ENCODE results near the gene IGHMBP2.

IGHMBP2 gene

GRCh38 chr11:68978931-68979594 lies 75.4 kb downstream of the IGHMBP2 start:
- no peak for DNase-seq (ENCODE audit: low read depth in 2 of 3, low spot score in 2 of 3)

- no peak for DNase-seq (ENCODE audit: low read depth in 2 of 3, low spot score in 2 of 3)
These were observed 76.5 kb downstream of the IGHMBP2 start for GRCh38 chr11:68979931-68980775.

GRCh38 chr11:68980776-68981065 lies 77.0 kb downstream of the IGHMBP2 start, which contains the start of gene MRGPRD:
MRGPRD (minus strand) TSS chr11:68980986; CDS start chr11:68980986, 0 bp downstream.
- DNase-seq (ENCODE audit: low read depth in 2 of 3, low spot score in 2 of 3): no peak

- no peak for DNase-seq (ENCODE audit: low read depth in 2 of 3, low spot score in 2 of 3)
These were observed 78.4 kb downstream of the IGHMBP2 start for GRCh38 chr11:68982134-68982533.

- no peak for DNase-seq (ENCODE audit: low read depth in 2 of 3, low spot score in 2 of 3)
These were observed 80.1 kb downstream of the IGHMBP2 start for GRCh38 chr11:68983801-68984200.

- DNase-seq (ENCODE audit: low read depth in 2 of 3, low spot score in 2 of 3): no peak
These were observed 83.5 kb downstream of the IGHMBP2 start for GRCh38 chr11:68987211-68987610.

- no peak for DNase-seq (ENCODE audit: low read depth in 2 of 3, low spot score in 2 of 3)
These were observed 84.8 kb downstream of the IGHMBP2 start for GRCh38 chr11:68988491-68988890.
